ENCODE data around the gene NUP133. TPM values are rescaled to one million over a fixed set of nuclear protein-coding genes. Genes with fewer than 3 reads are reported as not detected.
A peak's percentile ranks its signal among the peaks of the same experiment; 100 is the strongest.
"Not testable (repeated sequence)": the region's sequence is repeated elsewhere in the genome, so short reads cannot be mapped to it uniquely, and the experiment has no call there.

Gene NUP133
- total RNA-seq, 2 experiments from 2014 or later: 36.9 to 38.2 TPM

- no peaks in the 10 kb centered on the region for H3K27me3 Mint-ChIP-seq
- ChIA-PET CTCF (interaction anchor here (1.1 kb wide), 1 partner anchor 8 kb away, joined by 3 read pairs; no protein-coding TSS in a partner anchor), POLR2A (no interaction called here)
- H3K9me3 Mint-ChIP-seq: no peaks in the 10 kb centered on the region
- peak overlapping the region; percentile 26 for H3K27ac Mint-ChIP-seq
- H3K4me3 Mint-ChIP-seq: peak overlapping the region; percentile 83
- DNase-seq: no peak
- peaks cover 35% of the 10 kb centered on the region for H3K4me1 Mint-ChIP-seq
- H3K36me3 Mint-ChIP-seq (ENCODE audit: low read depth): peaks cover 8% of the 10 kb centered on the region
Observed at GRCh38 chr1:229506633-229507032, 1.5 kb downstream of the NUP133 start.

GRCh38 chr1:229495782-229496181 lies 12.4 kb downstream of the NUP133 start:
- H3K27me3 Mint-ChIP-seq: no peaks in the 10 kb centered on the region
- ChIA-PET POLR2A (interaction anchor here (1.2 to 2.5 kb wide), 2 partner anchors 12 to 130 kb away, joined by 4 to 7 read pairs; partner anchors contain the start of genes NUP133, TAF5L and URB2), CTCF (interaction anchor here (1.6 to 2.8 kb wide), 2 partner anchors 12 to 14 kb away, joined by 3 to 16 read pairs; no protein-coding TSS in a partner anchor)
- no peak overlapping the region for H3K4me3 Mint-ChIP-seq
- no peaks in the 10 kb centered on the region for H3K4me1 Mint-ChIP-seq
- H3K27ac Mint-ChIP-seq: no peak overlapping the region
- no peaks in the 10 kb centered on the region for H3K9me3 Mint-ChIP-seq
- DNase-seq: no peak
- H3K36me3 Mint-ChIP-seq (ENCODE audit: low read depth): peaks cover 54% of the 10 kb centered on the region

GRCh38 chr1:229487181-229487580 lies 21.0 kb downstream of the NUP133 start:
- POLR2A ChIA-PET: no interaction called here
- CTCF ChIA-PET: interaction anchor here (2.1 kb wide), 1 partner anchor 229 kb away, joined by 12 read pairs; no protein-coding TSS in a partner anchor
- Mint-ChIP-seq H3K36me3 (ENCODE audit: low read depth) (peaks cover 48% of the 10 kb centered on the region), H3K9me3 (no peaks in the 10 kb centered on the region), H3K4me3 (no peak overlapping the region), H3K27ac (no peak overlapping the region), H3K4me1 (no peaks in the 10 kb centered on the region), H3K27me3 (no peaks in the 10 kb centered on the region)
- no peak for DNase-seq

- no peak overlapping the region for H3K4me3 Mint-ChIP-seq
- H3K9me3 Mint-ChIP-seq: no peaks in the 10 kb centered on the region
- no peak overlapping the region for H3K27ac Mint-ChIP-seq
- POLR2A ChIA-PET: no interaction called here
- no peaks in the 10 kb centered on the region for H3K27me3 Mint-ChIP-seq
- CTCF ChIA-PET: interaction anchor here (2.1 kb wide), 1 partner anchor 227 kb away, joined by 12 read pairs; no protein-coding TSS in a partner anchor
- H3K36me3 Mint-ChIP-seq (ENCODE audit: low read depth): peaks cover 55% of the 10 kb centered on the region
- H3K4me1 Mint-ChIP-seq: no peaks in the 10 kb centered on the region
- no peak for DNase-seq
Observed at GRCh38 chr1:229485318-229485717, 22.8 kb downstream of the NUP133 start.

GRCh38 chr1:229482511-229482910 lies 25.6 kb downstream of the NUP133 start:
- no peak overlapping the region for H3K27ac Mint-ChIP-seq
- POLR2A ChIA-PET: interaction anchor here (1.2 kb wide), 2 partner anchors 224 to 227 kb away, joined by 4 to 6 read pairs; no protein-coding TSS in a partner anchor
- CTCF ChIA-PET: interaction anchor here (0.7 to 6.5 kb wide), 28 partner anchors 9 to 818 kb away, joined by 3 to 145 read pairs (median 4); partner anchors contain the start of genes NUP133 and RAB4A

GRCh38 chr1:229480495-229480894 lies 27.6 kb downstream of the NUP133 start:
- no peaks in the 10 kb centered on the region for H3K27me3 Mint-ChIP-seq
- H3K36me3 Mint-ChIP-seq (ENCODE audit: low read depth): peaks cover 45% of the 10 kb centered on the region
- no peak overlapping the region for H3K27ac Mint-ChIP-seq
- ChIA-PET POLR2A (no interaction called here), CTCF (interaction anchor here (0.6 to 6.5 kb wide), 6 partner anchors 16 to 445 kb away, joined by 3 to 145 read pairs (median 4); no protein-coding TSS in a partner anchor)
- H3K4me1 Mint-ChIP-seq: peaks cover 10% of the 10 kb centered on the region
- no peak overlapping the region for H3K4me3 Mint-ChIP-seq
- no peaks in the 10 kb centered on the region for H3K9me3 Mint-ChIP-seq
- no peak for DNase-seq

More at GRCh38 chr1:229482511-229482910, 25.6 kb downstream of the NUP133 start:
- DNase-seq: no peak
- Mint-ChIP-seq H3K4me3 (no peak overlapping the region), H3K4me1 (peaks cover 10% of the 10 kb centered on the region), H3K9me3 (no peaks in the 10 kb centered on the region), H3K27me3 (no peaks in the 10 kb centered on the region), H3K36me3 (ENCODE audit: low read depth) (peaks cover 54% of the 10 kb centered on the region)

GRCh38 chr1:229479660-229480399 lies 28.3 kb downstream of the NUP133 start:
- no peak overlapping the region for H3K4me3 Mint-ChIP-seq
- ChIA-PET POLR2A (interaction anchor here (1.1 to 1.4 kb wide), 2 partner anchors 29 to 225 kb away, joined by 3 to 4 read pairs; partner anchors contain the start of gene NUP133), CTCF (interaction anchor here (0.6 to 6.5 kb wide), 4 partner anchors 16 to 223 kb away, joined by 3 to 145 read pairs (median 10); no protein-coding TSS in a partner anchor)
- no peaks in the 10 kb centered on the region for H3K9me3 Mint-ChIP-seq
- H3K27ac Mint-ChIP-seq: no peak overlapping the region
- peaks cover 10% of the 10 kb centered on the region for H3K4me1 Mint-ChIP-seq
- no peak for DNase-seq
- peaks cover 43% of the 10 kb centered on the region for H3K36me3 Mint-ChIP-seq (ENCODE audit: low read depth)
- no peaks in the 10 kb centered on the region for H3K27me3 Mint-ChIP-seq

- Mint-ChIP-seq H3K27ac (no peak overlapping the region), H3K4me3 (no peak overlapping the region), H3K4me1 (peaks cover 12% of the 10 kb centered on the region), H3K9me3 (no peaks in the 10 kb centered on the region), H3K27me3 (no peaks in the 10 kb centered on the region), H3K36me3 (ENCODE audit: low read depth) (peaks cover 47% of the 10 kb centered on the region)
- CTCF ChIA-PET: interaction anchor here (6.5 kb wide), 1 partner anchor 222 kb away, joined by 145 read pairs; no protein-coding TSS in a partner anchor
- POLR2A ChIA-PET: interaction anchor here (1.1 to 1.4 kb wide), 2 partner anchors 30 to 224 kb away, joined by 3 to 4 read pairs; partner anchors contain the start of gene NUP133
- DNase-seq: no peak
Observed at GRCh38 chr1:229478852-229479251, 29.3 kb downstream of the NUP133 start.

GRCh38 chr1:229475859-229476258 lies 32.3 kb downstream of the NUP133 start:
- POLR2A ChIA-PET: interaction anchor here (0.6 kb wide), 1 partner anchor 31 kb away, joined by 3 read pairs; no protein-coding TSS in a partner anchor
- DNase-seq, H3K9me3 Mint-ChIP-seq, H3K27me3 Mint-ChIP-seq, H3K27ac Mint-ChIP-seq, H3K4me3 Mint-ChIP-seq: not testable (repeated sequence)
- CTCF ChIA-PET: interaction anchor here (1.3 kb wide), 1 partner anchor 221 kb away, joined by 6 read pairs; no protein-coding TSS in a partner anchor
- H3K4me1 Mint-ChIP-seq: peaks cover 12% of the 10 kb centered on the region
- peaks cover 36% of the 10 kb centered on the region for H3K36me3 Mint-ChIP-seq (ENCODE audit: low read depth)

- DNase-seq: no peak
- Mint-ChIP-seq H3K27ac (no peak overlapping the region), H3K4me3 (no peak overlapping the region), H3K27me3 (no peaks in the 10 kb centered on the region), H3K9me3 (no peaks in the 10 kb centered on the region), H3K4me1 (peaks cover 7% of the 10 kb centered on the region), H3K36me3 (ENCODE audit: low read depth) (peaks cover 43% of the 10 kb centered on the region)
- POLR2A ChIA-PET: no interaction called here
- CTCF ChIA-PET: no interaction called here
Observed at GRCh38 chr1:229474509-229474908, 33.6 kb downstream of the NUP133 start.

GRCh38 chr1:229471175-229471574 lies 37.0 kb downstream of the NUP133 start:
- Mint-ChIP-seq H3K27me3 (no peaks in the 10 kb centered on the region), H3K4me3 (no peak overlapping the region), H3K27ac (no peak overlapping the region), H3K36me3 (ENCODE audit: low read depth) (peaks cover 51% of the 10 kb centered on the region), H3K4me1 (peaks cover 1% of the 10 kb centered on the region), H3K9me3 (no peaks in the 10 kb centered on the region)
- CTCF ChIA-PET: no interaction called here
- POLR2A ChIA-PET: no interaction called here
- no peak for DNase-seq

- Mint-ChIP-seq H3K4me1 (peaks cover 1% of the 10 kb centered on the region), H3K36me3 (ENCODE audit: low read depth) (peaks cover 51% of the 10 kb centered on the region), H3K27ac (no peak overlapping the region), H3K27me3 (no peaks in the 10 kb centered on the region), H3K4me3 (no peak overlapping the region), H3K9me3 (no peaks in the 10 kb centered on the region)
- no peak for DNase-seq
- CTCF ChIA-PET: interaction anchor here (0.7 kb wide), 1 partner anchor 212 kb away, joined by 3 read pairs; no protein-coding TSS in a partner anchor
- POLR2A ChIA-PET: no interaction called here
Observed at GRCh38 chr1:229470406-229471043, 37.6 kb downstream of the NUP133 start.

- H3K27ac Mint-ChIP-seq: no peak overlapping the region
- no peaks in the 10 kb centered on the region for H3K27me3 Mint-ChIP-seq
- H3K4me1 Mint-ChIP-seq: no peaks in the 10 kb centered on the region
- no peak overlapping the region for H3K4me3 Mint-ChIP-seq
- DNase-seq: no peak
- H3K36me3 Mint-ChIP-seq (ENCODE audit: low read depth): peaks cover 64% of the 10 kb centered on the region
- CTCF ChIA-PET: interaction anchor here (3.4 to 3.5 kb wide), 2 partner anchors 15 to 208 kb away, joined by 13 to 17 read pairs; no protein-coding TSS in a partner anchor
- H3K9me3 Mint-ChIP-seq: no peaks in the 10 kb centered on the region
- POLR2A ChIA-PET: no interaction called here
Observed at GRCh38 chr1:229466887-229467286, 41.3 kb downstream of the NUP133 start.
